Upper lobe of left lung (tissue), 6 donors: ENCODE results near the gene UGT1A10. TPM values are rescaled to one million over a fixed set of nuclear protein-coding genes. Genes with fewer than 3 reads are reported as not detected.
A peak's percentile ranks its signal among the peaks of the same experiment; 100 is the strongest.

Experiments
- ATAC-seq, 2 donors: fragments of 200-7000 bp; cut with Tn5 transposase; one replicate each; pipeline ENCODE4 v1.9.1; 2022; ENCODE audit warnings: mild to moderate bottlenecking in 2 of 2, moderate library complexity in 2 of 2; ENCODE audit not compliant: low FRiP score in 2 of 2
- DNase-seq, 2 donors: peaks; one replicate each; pipeline ENCODE4 v3.0.0-alpha.2; 2019 to 2020
- H3K27ac ChIP-seq, 4 donors: fragments of 200-600 bp; sonication (generic); one replicate each; pipeline ENCODE4 v1.5.1; 2016 to 2019
- H3K27me3 ChIP-seq, 4 donors: fragments of 200-600 bp; sonication (generic); one replicate each; pipeline ENCODE4 v1.5.1; 2017 to 2019
- H3K36me3 ChIP-seq, 4 donors: fragments of 200-600 bp; sonication (generic); one replicate each; pipeline ENCODE4 v1.5.1; 2016 to 2019
- H3K4me1 ChIP-seq, 4 donors: fragments of 200-600 bp; sonication (generic); one replicate each; pipeline ENCODE4 v1.5.1; 2018 to 2019
- H3K4me3 ChIP-seq, 4 donors: fragments of 200-600 bp; sonication (generic); one replicate each; pipeline ENCODE4 v1.5.1; 2017 to 2019; ENCODE audit warnings: mild to moderate bottlenecking in 2 of 4, moderate library complexity in 1 of 4
- H3K9me3 ChIP-seq, 4 donors: fragments of 200-600 bp; sonication (generic); one replicate each; pipeline ENCODE4 v1.5.1; 2018 to 2019
- CTCF ChIP-seq, 6 experiments: fragments of 450-650 bp in 4 of 6; fragments of 200-600 bp in 2 of 6; sonication (generic) in 2 of 6; IDR thresholded peaks; one replicate each; pipeline ENCODE4 v1.5.1; 2016 to 2019; ENCODE audit warnings: antibody characterized with exemption in 6 of 6
- EP300 ChIP-seq, 4 donors: sonication (generic); formaldehyde crosslinking; IDR thresholded peaks; one replicate each; pipeline ENCODE4 v1.5.1; 2017; ENCODE audit warnings: antibody characterized with exemption in 4 of 4, control low read depth in 2 of 4
- POLR2A ChIP-seq, 4 donors: fragments of 450-650 bp; IDR thresholded peaks; one replicate each; pipeline ENCODE4 v1.5.1; 2016 to 2017; ENCODE audit warnings: antibody characterized with exemption in 4 of 4, mild to moderate bottlenecking in 2 of 4
- POLR2AphosphoS5 ChIP-seq, 2 donors: sonication (generic); formaldehyde crosslinking; IDR thresholded peaks; one replicate each; pipeline ENCODE4 v1.5.1; 2017; ENCODE audit warnings: antibody characterized with exemption in 2 of 2
- WGBS, 2 donors: methylation state at CpG; one replicate each; pipeline ENCODE4 v1.1.5; 2017 to 2018; 5-methylcytosine and 5-hydroxymethylcytosine counted together
- total RNA-seq, 6 donors: library from RNA; depleted of rRNA in 4 of 6; stranded (reverse); fragments of >200 nt in 4 of 6; gene quantifications; one replicate each; pipeline versions ENCODE4 v1.1.0 to v1.2.1, GENCODE V29; 2016 to 2021
- donor health status: DM: no; HTN: no; CAD: no; lungs with moderate emphysema.
- donor health status: DM: no; HTN: yes; CAD: no; lungs with severe emphysema.

The UGT1A10 gene
- total RNA-seq, 6 donors from 2014 or later: not detected

- Histone ChIP-seq H3K27ac (no peak overlapping the region), H3K9me3 (no peaks in the 10 kb centered on the region), H3K36me3 (no peaks in the 10 kb centered on the region), H3K27me3 (no peaks in the 10 kb centered on the region), H3K4me1 (no peaks in the 10 kb centered on the region), H3K4me3 (no peak overlapping the region)
- DNase-seq (no peak), ATAC-seq (no peak)
- WGBS, 2 donors: 84 to 88% methylated on average over 2 of the region's 2 CpGs
- TF ChIP-seq CTCF (IDR thresholded peaks at IDR 0.05) (no peak), POLR2AphosphoS5 (IDR thresholded peaks at IDR 0.05) (no peak), POLR2A (IDR thresholded peaks at IDR 0.05) (no peak), EP300 (IDR thresholded peaks at IDR 0.05) (no peak)
These were observed 35.9 kb upstream of the UGT1A10 start for GRCh38 chr2:233600386-233600785.

GRCh38 chr2:233602076-233602475 is 34.2 kb upstream of the UGT1A10 start:
- Histone ChIP-seq H3K27ac (no peak overlapping the region), H3K36me3 (no peaks in the 10 kb centered on the region), H3K4me1 (no peaks in the 10 kb centered on the region), H3K27me3 (no peaks in the 10 kb centered on the region), H3K4me3 (no peak overlapping the region), H3K9me3 (no peaks in the 10 kb centered on the region)
- TF ChIP-seq POLR2AphosphoS5 (IDR thresholded peaks at IDR 0.05) (no peak), EP300 (IDR thresholded peaks at IDR 0.05) (no peak), POLR2A (IDR thresholded peaks at IDR 0.05) (no peak), CTCF (IDR thresholded peaks at IDR 0.05) (no peak)
- WGBS, 2 donors: 93 to 100% methylated on average over 1 of the region's 1 CpG
- DNase-seq: no peak
- no peak for ATAC-seq

GRCh38 chr2:233603520-233603919 is 32.7 kb upstream of the UGT1A10 start:
- no peaks in the 10 kb centered on the region for H3K9me3 ChIP-seq
- H3K27ac ChIP-seq: no peak overlapping the region
- DNase-seq (no peak), ATAC-seq (no peak)
- no peaks in the 10 kb centered on the region for H3K4me1 ChIP-seq
- H3K4me3 ChIP-seq: no peak overlapping the region
- TF ChIP-seq POLR2A (IDR thresholded peaks at IDR 0.05) (no peak), EP300 (IDR thresholded peaks at IDR 0.05) (no peak), CTCF (IDR thresholded peaks at IDR 0.05) (no peak), POLR2AphosphoS5 (IDR thresholded peaks at IDR 0.05) (no peak)
- H3K27me3 ChIP-seq: no peaks in the 10 kb centered on the region
- WGBS, 2 donors: 79 to 85% methylated on average over 3 to 4 of the region's 4 CpGs
- H3K36me3 ChIP-seq: no peaks in the 10 kb centered on the region

GRCh38 chr2:233604826-233605225 is 31.4 kb upstream of the UGT1A10 start:
- ATAC-seq (no peak), DNase-seq (no peak)
- no peaks in the 10 kb centered on the region for H3K27me3 ChIP-seq
- H3K4me3 ChIP-seq: no peak overlapping the region
- H3K27ac ChIP-seq: no peak overlapping the region
- TF ChIP-seq CTCF (IDR thresholded peaks at IDR 0.05) (no peak), EP300 (IDR thresholded peaks at IDR 0.05) (no peak), POLR2AphosphoS5 (IDR thresholded peaks at IDR 0.05) (no peak), POLR2A (IDR thresholded peaks at IDR 0.05) (no peak)
- H3K36me3 ChIP-seq: no peaks in the 10 kb centered on the region
- WGBS, 2 donors: 87 to 91% methylated on average over 3 of the region's 3 CpGs
- H3K9me3 ChIP-seq: no peaks in the 10 kb centered on the region
- H3K4me1 ChIP-seq: no peaks in the 10 kb centered on the region

GRCh38 chr2:233605680-233606079 is 30.6 kb upstream of the UGT1A10 start:
- DNase-seq (no peak), ATAC-seq (peak in 1 of 2 donors; percentile 43)
- Histone ChIP-seq H3K4me3 (no peak overlapping the region), H3K27me3 (no peaks in the 10 kb centered on the region), H3K36me3 (no peaks in the 10 kb centered on the region), H3K27ac (no peak overlapping the region), H3K4me1 (no peaks in the 10 kb centered on the region), H3K9me3 (no peaks in the 10 kb centered on the region)
- WGBS, 2 donors: 79 to 100% methylated on average over 1 of the region's 1 CpG
- TF ChIP-seq POLR2AphosphoS5 (IDR thresholded peaks at IDR 0.05) (no peak), EP300 (IDR thresholded peaks at IDR 0.05) (no peak), POLR2A (IDR thresholded peaks at IDR 0.05) (no peak), CTCF (IDR thresholded peaks at IDR 0.05) (no peak)
